A549 (cell line): Measurements from ENCODE around the gene TMCC3.

Experiments used
- CBX8 ChIP-seq: fragments of 200-600 bp; sonication (generic); IDR thresholded peaks from 2 replicates; pipeline ENCODE4 v1.6.1; 2016
- CEBPB ChIP-seq, 2 experiments: fragments of >200 bp in 1 of 2; sonication (Bioruptor Twin) in 1 of 2; formaldehyde crosslinking in 1 of 2; IDR thresholded peaks; 2 replicates each; pipeline ENCODE4 v1.6.1; 2012 to 2016
- CTCF ChIP-seq: fragments of >200 bp; sonication (Bioruptor Twin); formaldehyde crosslinking; IDR thresholded peaks from 3 replicates; pipeline ENCODE4 v1.5.1; 2016
- EP300 ChIP-seq, 2 experiments: fragments of >200 bp; sonication (Bioruptor Twin); formaldehyde crosslinking; IDR thresholded peaks; 2 replicates in 1 of 2; 3 replicates in 1 of 2; pipeline ENCODE4 v1.6.1; 2016 to 2017
- ESRRA ChIP-seq: fragments of 150-350 bp; IDR thresholded peaks from 2 replicates; pipeline ENCODE4 v1.6.1; 2014; ENCODE audit warnings: mild to moderate bottlenecking, low read length, borderline replicate concordance
- KDM1A ChIP-seq: fragments of 200-600 bp; sonication (generic); IDR thresholded peaks from 2 replicates; pipeline ENCODE4 v1.6.1; 2016; ENCODE audit warnings: low read depth, mild to moderate bottlenecking
- MYC ChIP-seq: IDR thresholded peaks from 2 replicates; pipeline ENCODE4 v1.6.1; 2012; ENCODE audit warnings: mild to moderate bottlenecking, inconsistent platforms, low read length, improper control_type of control experiment, borderline replicate concordance
- NR3C1 ChIP-seq: fragments of >200 bp; sonication (Bioruptor Twin); formaldehyde crosslinking; IDR thresholded peaks from 3 replicates; pipeline ENCODE4 v1.6.1; 2017
- POLR2A ChIP-seq: IDR thresholded peaks from 2 replicates; pipeline ENCODE4 v1.6.1; 2012; ENCODE audit warnings: mild to moderate bottlenecking, low read length
- RAD21 ChIP-seq, 2 experiments: fragments of >200 bp in 1 of 2; sonication (Bioruptor Twin) in 1 of 2; formaldehyde crosslinking in 1 of 2; IDR thresholded peaks in 1 of 2; conservative IDR thresholded peaks in 1 of 2; 2 replicates in 1 of 2; 3 replicates in 1 of 2; pipeline ENCODE4 v1.6.1; 2012 to 2018; ENCODE audit warnings: inconsistent platforms in 1 of 2
- REST ChIP-seq: fragments of 200-600 bp; sonication (generic); IDR thresholded peaks from 2 replicates; pipeline ENCODE4 v1.6.1; 2016; ENCODE audit warnings: antibody characterized with exemption, mild to moderate bottlenecking, moderate library complexity
- USF2 ChIP-seq: fragments of 450-650 bp; IDR thresholded peaks from 2 replicates; pipeline ENCODE4 v1.6.1; 2014; ENCODE audit warnings: antibody characterized with exemption
- ZSCAN20 ChIP-seq: fragments of 250-450 bp; sonication (Bioruptor Pico); IDR thresholded peaks from 2 replicates; pipeline ENCODE4 v1.8.0; 2022; ENCODE audit warnings: mild to moderate bottlenecking, moderate library complexity

DNA sequence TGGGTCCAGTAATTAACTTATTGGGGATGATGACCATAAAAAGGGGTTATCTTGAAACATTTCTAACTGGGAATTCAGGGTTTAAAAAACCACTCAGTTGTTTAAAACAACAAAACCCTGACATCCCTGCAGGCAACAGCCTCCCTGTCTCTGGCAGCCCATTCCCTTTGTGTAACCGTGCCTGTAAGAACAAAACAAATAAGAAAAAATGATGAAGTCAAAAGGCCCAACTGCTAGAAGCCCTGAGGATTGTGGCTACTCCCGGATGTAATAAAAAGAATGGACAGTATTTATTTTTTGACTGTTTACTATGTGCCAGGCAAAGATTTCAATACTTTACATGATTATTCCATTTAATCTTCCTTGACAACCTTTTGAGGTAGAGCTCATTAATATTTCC is 75.3 kb downstream of the TMCC3 start:
- TF ChIP-seq USF2 (no peak), CBX8 (no peak), CEBPB (IDR thresholded peaks at IDR 0.05) (no peak), CTCF (no peak), EP300 (IDR thresholded peaks at IDR 0.05) (no peak), ESRRA (no peak), POLR2A (no peak), RAD21 (conservative IDR thresholded peaks at IDR 0.05 in 1 of 2, IDR thresholded peaks at IDR 0.05 in 1 of 2) (no peak), ZSCAN20 (CRISPR knock-in tag) (no peak), REST (no peak), MYC (no peak), NR3C1 (no peak), KDM1A (no peak)
